ENCODE measurements around the gene NAA35. TPM values are rescaled to one million over a fixed set of nuclear protein-coding genes. Genes with fewer than 3 reads are reported as not detected.

Gene NAA35
- polyA plus RNA-seq, 2 of the 4 experiments (the other 2 are of a cell fraction): 24.9 to 42.4 TPM

- 87% methylated on average over 1 of the region's 1 CpG for WGBS (ENCODE audit: missing lambda C conversion rate)
- Histone ChIP-seq H3K27ac (no peak overlapping the region), H3K4me2 (no peak overlapping the region), H3K9me3 (no peaks in the 10 kb centered on the region), H3K4me1 (no peaks in the 10 kb centered on the region), H3K4me3 (no peak overlapping the region)
- no peak for DNase-seq (ENCODE audit: low read depth in 1 of 2, low spot score in 1 of 2)
- POLR2A ChIA-PET: no interaction called here
- CTCF ChIA-PET: no interaction called here
- FAIRE-seq: no peak
- no peak for ATAC-seq
- no peak for TF ChIP-seq FOSL2 (IDR thresholded peaks at IDR 0.05)
- no peak for TF ChIP-seq FOSL2 (CRISPR knock-in tag; IDR thresholded peaks at IDR 0.05)
- no peak for TF ChIP-seq PHF8 (IDR thresholded peaks at IDR 0.05; ENCODE audit: borderline replicate concordance, low read depth)
- no peak for TF ChIP-seq MYC (IDR thresholded peaks at IDR 0.05; ENCODE audit: borderline replicate concordance, low read length)
- no peak for TF ChIP-seq TFCP2L1 (CRISPR knock-in tag; IDR thresholded peaks at IDR 0.05)
- no peak for TF ChIP-seq PBX3 (IDR thresholded peaks at IDR 0.05)
- no peak for TF ChIP-seq ESRRA (IDR thresholded peaks at IDR 0.05; ENCODE audit: borderline replicate concordance, low read length)
- TF ChIP-seq EHMT2 (IDR thresholded peaks at IDR 0.05; ENCODE audit: low read depth): no peak
- no peak for TF ChIP-seq HOXB5 (CRISPR knock-in tag; IDR thresholded peaks at IDR 0.05)
Measured at GRCh38 chr9:85995599-85995998, 54.7 kb downstream of the NAA35 start.

- ChIA-PET POLR2A (no interaction called here), CTCF (interaction anchor here (0.8 to 1.0 kb wide), 2 partner anchors 15 to 30 kb away, joined by 3 to 4 read pairs; no protein-coding TSS in a partner anchor)
- no peak overlapping the region for H3K27ac ChIP-seq
- ATAC-seq (no peak), FAIRE-seq (no peak), DNase-seq (ENCODE audit: low read depth in 1 of 2, low spot score in 1 of 2) (no peak)
- TF ChIP-seq ATOH8 (CRISPR knock-in tag; IDR thresholded peaks at IDR 0.05; ENCODE audit: low read depth) (no peak), MYC (IDR thresholded peaks at IDR 0.05; ENCODE audit: borderline replicate concordance, low read length) (no peak), GATA3 (IDR thresholded peaks at IDR 0.05; ENCODE audit: borderline replicate concordance) (no peak), EHMT2 (IDR thresholded peaks at IDR 0.05; ENCODE audit: low read depth) (no peak), HES2 (IDR thresholded peaks at IDR 0.05) (no peak), JUNB (IDR thresholded peaks at IDR 0.05) (no peak), ZNF302 (CRISPR knock-in tag; IDR thresholded peaks at IDR 0.05) (no peak), HOXA7 (CRISPR knock-in tag; IDR thresholded peaks at IDR 0.05) (no peak), POLR2AphosphoS2 (conservative IDR thresholded peaks at IDR 0.05; ENCODE audit: low read length) (no peak)
- no peak overlapping the region for H3K4me2 ChIP-seq
- no peak overlapping the region for H3K4me3 ChIP-seq
- no peaks in the 10 kb centered on the region for H3K4me1 ChIP-seq
- peaks cover 9% of the 10 kb centered on the region; the same call in 2 of the 3 replicates for H3K9me3 ChIP-seq
- 97% methylated on average over 1 of the region's 1 CpG for WGBS (ENCODE audit: missing lambda C conversion rate)
Measured at GRCh38 chr9:86005253-86005775, 64.4 kb downstream of the NAA35 start.

GRCh38 chr9:86009133-86009532, 68.2 kb downstream of the NAA35 start:
- 83% methylated on average over 2 of the region's 2 CpGs for WGBS (ENCODE audit: missing lambda C conversion rate)
- no peak for ATAC-seq
- H3K27ac ChIP-seq: no peak overlapping the region
- peaks cover 9% of the 10 kb centered on the region; the same call in 2 of the 3 replicates for H3K9me3 ChIP-seq
- no peak overlapping the region for H3K4me3 ChIP-seq
- FAIRE-seq: no peak
- no peak for DNase-seq (ENCODE audit: low read depth in 1 of 2, low spot score in 1 of 2)
- CTCF ChIA-PET: interaction anchor here (1.1 kb wide), 1 partner anchor 66 kb away, joined by 3 read pairs; no protein-coding TSS in a partner anchor
- TF ChIP-seq ELK1 (IDR thresholded peaks at IDR 0.05; ENCODE audit: low read depth, low read length) (no peak), ESRRA (IDR thresholded peaks at IDR 0.05; ENCODE audit: borderline replicate concordance, low read length) (no peak), CTCF (IDR thresholded peaks at IDR 0.05) (no peak), NR3C1 (IDR thresholded peaks at IDR 0.05) (no peak)
- no peaks in the 10 kb centered on the region for H3K4me1 ChIP-seq
- POLR2A ChIA-PET: no interaction called here
- no peak overlapping the region for H3K4me2 ChIP-seq
